Keratinocyte (primary cell): ENCODE measurements around the gene ZBTB21. TPM values are rescaled to one million over a fixed set of nuclear protein-coding genes. Genes with fewer than 3 reads are reported as not detected.

Source experiments
- DNase-seq: peaks from one replicate; pipeline ENCODE4 v3.0.0-alpha.2; 2011; ENCODE audit warnings: low read depth, missing footprints, low spot score
- FAIRE-seq: peaks from 2 replicates; lab custom pipeline; 2011; peaks lifted over from hg19 to GRCh38; lab: Jason Lieb, UNC
- H2AFZ ChIP-seq: 2 replicates; pipeline ENCODE4 v1.6.0; 2012; ENCODE audit warnings: low read length, control low read depth, inconsistent platforms; ENCODE audit not compliant: control insufficient read depth
- H3K27ac ChIP-seq: 2 replicates; pipeline ENCODE4 v1.5.1; 2011; ENCODE audit warnings: low read length; ENCODE audit not compliant: control insufficient read depth, insufficient read depth
- H3K27me3 ChIP-seq: 3 replicates; pipeline ENCODE4 v1.6.0; 2011; ENCODE audit warnings: low read length; ENCODE audit not compliant: control insufficient read depth, insufficient read depth; ENCODE audit errors: extremely low read depth
- H3K36me3 ChIP-seq, 2 experiments: 2 replicates in 1 of 2; 3 replicates in 1 of 2; pipeline ENCODE4 v1.5.1; 2011; ENCODE audit warnings: low read length in 2 of 2, mild to moderate bottlenecking in 1 of 2; ENCODE audit not compliant: control insufficient read depth in 2 of 2, insufficient read depth in 2 of 2; ENCODE audit errors: extremely low read depth in 1 of 2
- H3K4me1 ChIP-seq: 3 replicates; pipeline ENCODE4 v1.5.1; 2011; ENCODE audit warnings: low read length; ENCODE audit not compliant: control insufficient read depth, insufficient read depth; ENCODE audit errors: extremely low read depth
- H3K4me2 ChIP-seq: 3 replicates; pipeline ENCODE4 v1.6.0; 2011; ENCODE audit warnings: low read depth, low read length; ENCODE audit not compliant: control insufficient read depth, insufficient read depth; ENCODE audit errors: extremely low read depth
- H3K4me3 ChIP-seq, 3 experiments: fragments of 200-600 bp in 1 of 3; sonication (generic) in 1 of 3; 2 replicates in 2 of 3; 3 replicates in 1 of 3; pipeline ENCODE4 v1.5.1; 2011 to 2016; ENCODE audit warnings: low read length in 3 of 3, mild to moderate bottlenecking in 3 of 3, control low read depth in 2 of 3, inconsistent platforms in 1 of 3, low read depth in 1 of 3, mixed read lengths in 1 of 3, mixed run types in 1 of 3, moderate library complexity in 1 of 3; ENCODE audit not compliant: control insufficient read depth in 2 of 3, insufficient read depth in 2 of 3; ENCODE audit errors: extremely low read depth in 1 of 3
- H3K79me2 ChIP-seq: 2 replicates; pipeline ENCODE4 v1.6.0; 2012; ENCODE audit warnings: low read length; ENCODE audit not compliant: control insufficient read depth, insufficient read depth
- H3K9ac ChIP-seq: 3 replicates; pipeline ENCODE4 v1.6.0; 2011; ENCODE audit warnings: low read length; ENCODE audit not compliant: control insufficient read depth, insufficient read depth; ENCODE audit errors: extremely low read depth
- H3K9me1 ChIP-seq: 3 replicates; pipeline ENCODE4 v1.6.0; 2011; ENCODE audit warnings: low read length; ENCODE audit not compliant: control insufficient read depth, insufficient read depth; ENCODE audit errors: extremely low read depth
- H3K9me3 ChIP-seq: 2 replicates; pipeline ENCODE4 v1.5.1; 2012; ENCODE audit warnings: low read depth, low read length; ENCODE audit not compliant: control insufficient read depth
- H4K20me1 ChIP-seq: 3 replicates; pipeline ENCODE4 v1.6.0; 2011; ENCODE audit warnings: low read length; ENCODE audit not compliant: control insufficient read depth, insufficient read depth; ENCODE audit errors: extremely low read depth
- EZH2 ChIP-seq: IDR thresholded peaks from one replicate; pipeline ENCODE4 v1.6.1; 2012; ENCODE audit warnings: inconsistent platforms, mild to moderate bottlenecking, low read length, moderate library complexity
- dilution Hi-C: fragments of 300-500 bp; cut with MboI; formaldehyde crosslinking; loops from one replicate; pipeline ENCODE4 v1.7.0; 2020; ENCODE audit warnings: low sequenced_read_pairs; ENCODE audit not compliant: extremely low pct_ligation_motif_present
- polyA plus RNA-seq, 5 experiments: library from polyadenylated mRNA; depleted of rRNA in 3 of 5; stranded (reverse) in 3 of 5; stranded (forward) in 1 of 5; unstranded in 1 of 5; fragments of >200 nt; gene quantifications; 1 replicate in 1 of 5; 2 replicates in 3 of 5; 3 replicates in 1 of 5; pipeline versions ENCODE4 v1.2.1 to v1.2.3, GENCODE V29; 2011 to 2012; ENCODE audit warnings: missing spikeins in 2 of 5, low read depth in 1 of 5, low replicate concordance in 1 of 5
- TF ChIP-seq, protein P1 (sequence below), 3 experiments: IDR thresholded peaks in 1 of 3; conservative IDR thresholded peaks in 1 of 3; optimal IDR thresholded peaks in 1 of 3; 2 replicates in 2 of 3; 3 replicates in 1 of 3; pipeline versions ENCODE3 to v1.5.1; 2011; ENCODE audit warnings: low read length in 3 of 3, mild to moderate bottlenecking in 3 of 3, moderate library complexity in 2 of 3, control low read depth in 1 of 3, inconsistent platforms in 1 of 3; ENCODE audit not compliant: insufficient read depth in 2 of 3; ENCODE audit errors: extremely low read depth in 1 of 3

Gene ZBTB21
- polyA plus RNA-seq, 1 donor (not counting 4 experiments of a cell fraction or from before 2014, with no cell fraction given): 9.5 TPM

DNA sequence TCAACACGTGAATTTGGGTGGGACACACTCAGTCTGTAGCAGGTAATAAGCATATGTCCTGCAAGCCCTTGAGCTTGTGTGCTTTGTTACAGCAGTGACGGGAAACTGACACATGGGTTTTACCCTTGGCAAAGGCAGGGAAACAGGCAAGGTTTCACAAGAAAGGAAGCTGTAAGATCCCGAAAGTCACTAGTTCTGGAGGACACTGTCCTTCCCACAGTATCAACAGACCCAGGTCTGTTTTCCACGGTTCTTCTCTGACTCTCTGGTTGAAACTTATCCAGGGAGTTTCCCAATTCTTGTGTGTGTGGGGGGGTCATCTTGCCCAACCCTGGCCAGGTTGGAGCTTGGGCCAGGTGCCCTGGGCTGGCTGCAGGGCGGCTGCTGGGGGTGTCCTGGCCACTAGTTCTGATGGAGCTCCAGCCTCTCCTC lies 29.3 kb upstream of the ZBTB21 start:
- no peak overlapping the region for H2AFZ ChIP-seq
- peak overlapping the region; percentile 55 for H3K9ac ChIP-seq
- no peaks in the 10 kb centered on the region for H3K36me3 ChIP-seq
- peaks cover 41% of the 10 kb centered on the region for H3K4me1 ChIP-seq
- H3K27ac ChIP-seq: peak overlapping the region; percentile 74
- FAIRE-seq: peak; percentile 57
- peak overlapping the region; percentile 57 for H3K4me2 ChIP-seq
- no peak for DNase-seq
- dilution Hi-C loops: no loop called here
- no peak overlapping the region for H3K4me3 ChIP-seq
- H3K9me3 ChIP-seq: no peaks in the 10 kb centered on the region
- TF ChIP-seq EZH2: no peak
- TF ChIP-seq, protein P1, sequence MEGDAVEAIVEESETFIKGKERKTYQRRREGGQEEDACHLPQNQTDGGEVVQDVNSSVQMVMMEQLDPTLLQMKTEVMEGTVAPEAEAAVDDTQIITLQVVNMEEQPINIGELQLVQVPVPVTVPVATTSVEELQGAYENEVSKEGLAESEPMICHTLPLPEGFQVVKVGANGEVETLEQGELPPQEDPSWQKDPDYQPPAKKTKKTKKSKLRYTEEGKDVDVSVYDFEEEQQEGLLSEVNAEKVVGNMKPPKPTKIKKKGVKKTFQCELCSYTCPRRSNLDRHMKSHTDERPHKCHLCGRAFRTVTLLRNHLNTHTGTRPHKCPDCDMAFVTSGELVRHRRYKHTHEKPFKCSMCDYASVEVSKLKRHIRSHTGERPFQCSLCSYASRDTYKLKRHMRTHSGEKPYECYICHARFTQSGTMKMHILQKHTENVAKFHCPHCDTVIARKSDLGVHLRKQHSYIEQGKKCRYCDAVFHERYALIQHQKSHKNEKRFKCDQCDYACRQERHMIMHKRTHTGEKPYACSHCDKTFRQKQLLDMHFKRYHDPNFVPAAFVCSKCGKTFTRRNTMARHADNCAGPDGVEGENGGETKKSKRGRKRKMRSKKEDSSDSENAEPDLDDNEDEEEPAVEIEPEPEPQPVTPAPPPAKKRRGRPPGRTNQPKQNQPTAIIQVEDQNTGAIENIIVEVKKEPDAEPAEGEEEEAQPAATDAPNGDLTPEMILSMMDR (optimal IDR thresholded peaks at IDR 0.05 in 1 of 3, IDR thresholded peaks at IDR 0.05 in 1 of 3, conservative IDR thresholded peaks at IDR 0.05 in 1 of 3; ENCODE audit: extremely low read depth in 1 of 3, insufficient read depth in 2 of 3, low read length in 3 of 3): no peak
- H3K27me3 ChIP-seq: no peaks in the 10 kb centered on the region
- no peaks in the 10 kb centered on the region for H3K79me2 ChIP-seq
- no peaks in the 10 kb centered on the region for H3K9me1 ChIP-seq
- no peaks in the 10 kb centered on the region for H4K20me1 ChIP-seq

GRCh38 chr21:42038826-42039425 lies 28.8 kb upstream of the ZBTB21 start:
- DNase-seq: no peak

More at GRCh38 chr21:42038826-42039425, 28.8 kb upstream of the ZBTB21 start:
- no peaks in the 10 kb centered on the region for H3K36me3 ChIP-seq
- peaks cover 41% of the 10 kb centered on the region for H3K4me1 ChIP-seq
- no peaks in the 10 kb centered on the region for H3K27me3 ChIP-seq
- no peaks in the 10 kb centered on the region for H3K9me3 ChIP-seq
- no peaks in the 10 kb centered on the region for H3K9me1 ChIP-seq
- H3K4me3 ChIP-seq: no peak overlapping the region
- H3K4me2 ChIP-seq: no peak overlapping the region
- no peak for TF ChIP-seq EZH2
- TF ChIP-seq, protein P1 (optimal IDR thresholded peaks at IDR 0.05 in 1 of 3, IDR thresholded peaks at IDR 0.05 in 1 of 3, conservative IDR thresholded peaks at IDR 0.05 in 1 of 3; ENCODE audit: extremely low read depth in 1 of 3, insufficient read depth in 2 of 3, low read length in 3 of 3): no peak
- dilution Hi-C loops: no loop called here
- H3K9ac ChIP-seq: peak overlapping the region; percentile 55
- no peak overlapping the region for H2AFZ ChIP-seq
- H4K20me1 ChIP-seq: no peaks in the 10 kb centered on the region
- FAIRE-seq: no peak
- no peaks in the 10 kb centered on the region for H3K79me2 ChIP-seq
- peak overlapping the region; percentile 74 for H3K27ac ChIP-seq
